ENCODE measurements around the gene TOP2B. TPM values are rescaled to one million over a fixed set of nuclear protein-coding genes. Genes with fewer than 3 reads are reported as not detected.
A peak's percentile ranks its signal among the peaks of the same experiment; 100 is the strongest.

Gene TOP2B
- total and polyA plus RNA-seq, 9 of the 15 experiments (the other 6 are each of a cell fraction or from before 2014, with no cell fraction given) = 45.3 to 186 (median 134) TPM

DNA sequence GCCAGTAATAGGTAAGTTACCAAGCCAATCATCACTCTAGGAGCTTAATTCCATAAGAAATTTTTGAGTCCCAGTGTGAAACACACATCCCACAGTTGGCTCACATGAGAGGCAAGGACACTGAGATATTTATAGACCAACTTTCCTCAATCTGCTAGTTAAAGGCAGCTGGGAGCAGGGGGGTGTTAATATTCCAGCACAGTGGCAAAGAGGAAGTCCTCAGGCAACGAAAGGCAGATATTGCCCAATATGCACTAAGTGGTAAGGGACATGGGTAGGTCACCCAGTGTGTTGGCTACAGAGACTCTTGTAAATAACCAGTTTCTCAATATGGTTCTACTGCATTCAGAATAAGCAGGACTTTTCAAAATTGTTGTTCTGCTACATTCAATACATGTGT is 61.0 kb downstream of the TOP2B start:
- Histone ChIP-seq H3K27ac (ENCODE audit: extremely low read depth, low read depth, low read length) (peak overlapping the region; percentile 51; the same call in 2 of the 3 replicates), H3K36me3 (ENCODE audit: control insufficient read depth, insufficient read depth, low read length) (peaks cover 78% of the 10 kb centered on the region), H3K4me1 (replicated peaks in 1 of 2; ENCODE audit: control insufficient read depth in 2 of 2, insufficient read depth in 2 of 2, low read length in 2 of 2) (peaks cover 0 to 10% of the 10 kb centered on the region in 2 experiments; a peak in 3 of 5 replicates), H3K4me2 (ENCODE audit: insufficient read depth, low read length) (no peak overlapping the region), H3K79me2 (ENCODE audit: control insufficient read depth, insufficient read depth, low read length) (no peaks in the 10 kb centered on the region), H3K9me1 (ENCODE audit: control insufficient read depth, insufficient read depth, low read length) (no peaks in the 10 kb centered on the region), H4K20me1 (replicated peaks; ENCODE audit: control insufficient read depth, insufficient read depth, low read length) (no peaks in the 10 kb centered on the region), H2AFZ (ENCODE audit: low read depth, low read length) (no peak overlapping the region), H3K4me3 (no peak overlapping the region), H3K27me3 (ENCODE audit: control insufficient read depth in 2 of 2, insufficient read depth in 2 of 2, low read length in 2 of 2) (no peaks in the 10 kb centered on the region), H3K9me3 (replicated peaks; ENCODE audit: control insufficient read depth, insufficient read depth, low read depth, low read length) (no peaks in the 10 kb centered on the region), H3K9ac (ENCODE audit: insufficient read depth in 1 of 2, low read depth in 2 of 2, low read length in 2 of 2) (no peak overlapping the region)
- FAIRE-seq (no peak), DNase-seq (ENCODE audit: extremely low read depth in 1 of 4, low spot score in 3 of 4) (peak in 1 of 4 experiments; percentile 13), ATAC-seq (peak; percentile 67)
- intact Hi-C loops (cut with micrococcal nuclease) = no loop called here
- POLR2A ChIA-PET = interaction anchor here (1.0 to 2.2 kb wide), 2 partner anchors 11 to 17 kb away, joined by 3 to 6 read pairs; no protein-coding TSS in a partner anchor
- no TSS peak for BruUV-seq (replicated peaks)
- in situ Hi-C loops (cut with MboI) = no loop called here
- 19% methylated on average over 1 of the region's 1 CpG for WGBS (ENCODE audit: insufficient coverage, low coverage, missing lambda C conversion rate)
- no peak for TF ChIP-seq NR2C2 (CRISPR knock-in tag; IDR thresholded peaks at IDR 0.05)
- TF ChIP-seq NR2C2 (tag; IDR thresholded peaks at IDR 0.05) = peak; percentile 35; the same call in 1 of the 2 replicates
- TF ChIP-seq ZNF445 (CRISPR knock-in tag; IDR thresholded peaks at IDR 0.05; ENCODE audit: low read depth) = no peak
- TF ChIP-seq TBP (optimal IDR thresholded peaks at IDR 0.05; ENCODE audit: low read depth, low read length) = no peak
- TF ChIP-seq, protein P1, sequence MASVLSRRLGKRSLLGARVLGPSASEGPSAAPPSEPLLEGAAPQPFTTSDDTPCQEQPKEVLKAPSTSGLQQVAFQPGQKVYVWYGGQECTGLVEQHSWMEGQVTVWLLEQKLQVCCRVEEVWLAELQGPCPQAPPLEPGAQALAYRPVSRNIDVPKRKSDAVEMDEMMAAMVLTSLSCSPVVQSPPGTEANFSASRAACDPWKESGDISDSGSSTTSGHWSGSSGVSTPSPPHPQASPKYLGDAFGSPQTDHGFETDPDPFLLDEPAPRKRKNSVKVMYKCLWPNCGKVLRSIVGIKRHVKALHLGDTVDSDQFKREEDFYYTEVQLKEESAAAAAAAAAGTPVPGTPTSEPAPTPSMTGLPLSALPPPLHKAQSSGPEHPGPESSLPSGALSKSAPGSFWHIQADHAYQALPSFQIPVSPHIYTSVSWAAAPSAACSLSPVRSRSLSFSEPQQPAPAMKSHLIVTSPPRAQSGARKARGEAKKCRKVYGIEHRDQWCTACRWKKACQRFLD (CRISPR knock-in tag; IDR thresholded peaks at IDR 0.05) = 0 out of 2 replicates have a peak, but pooled peaks have one; percentile 26
- TF ChIP-seq CEBPG (CRISPR knock-in tag; IDR thresholded peaks at IDR 0.05) = peak; percentile 83
- peak; percentile 90 to 98 for TF ChIP-seq CEBPG (tag; conservative IDR thresholded peaks at IDR 0.05 in 1 of 2, IDR thresholded peaks at IDR 0.05 in 1 of 2)
- TF ChIP-seq CEBPB (tag; IDR thresholded peaks at IDR 0.05) = peak; percentile 96
- TF ChIP-seq SPI1 (IDR thresholded peaks at IDR 0.05; ENCODE audit: borderline replicate concordance, low read depth, low read length) = peak; percentile 86
- TF ChIP-seq, protein P2, sequence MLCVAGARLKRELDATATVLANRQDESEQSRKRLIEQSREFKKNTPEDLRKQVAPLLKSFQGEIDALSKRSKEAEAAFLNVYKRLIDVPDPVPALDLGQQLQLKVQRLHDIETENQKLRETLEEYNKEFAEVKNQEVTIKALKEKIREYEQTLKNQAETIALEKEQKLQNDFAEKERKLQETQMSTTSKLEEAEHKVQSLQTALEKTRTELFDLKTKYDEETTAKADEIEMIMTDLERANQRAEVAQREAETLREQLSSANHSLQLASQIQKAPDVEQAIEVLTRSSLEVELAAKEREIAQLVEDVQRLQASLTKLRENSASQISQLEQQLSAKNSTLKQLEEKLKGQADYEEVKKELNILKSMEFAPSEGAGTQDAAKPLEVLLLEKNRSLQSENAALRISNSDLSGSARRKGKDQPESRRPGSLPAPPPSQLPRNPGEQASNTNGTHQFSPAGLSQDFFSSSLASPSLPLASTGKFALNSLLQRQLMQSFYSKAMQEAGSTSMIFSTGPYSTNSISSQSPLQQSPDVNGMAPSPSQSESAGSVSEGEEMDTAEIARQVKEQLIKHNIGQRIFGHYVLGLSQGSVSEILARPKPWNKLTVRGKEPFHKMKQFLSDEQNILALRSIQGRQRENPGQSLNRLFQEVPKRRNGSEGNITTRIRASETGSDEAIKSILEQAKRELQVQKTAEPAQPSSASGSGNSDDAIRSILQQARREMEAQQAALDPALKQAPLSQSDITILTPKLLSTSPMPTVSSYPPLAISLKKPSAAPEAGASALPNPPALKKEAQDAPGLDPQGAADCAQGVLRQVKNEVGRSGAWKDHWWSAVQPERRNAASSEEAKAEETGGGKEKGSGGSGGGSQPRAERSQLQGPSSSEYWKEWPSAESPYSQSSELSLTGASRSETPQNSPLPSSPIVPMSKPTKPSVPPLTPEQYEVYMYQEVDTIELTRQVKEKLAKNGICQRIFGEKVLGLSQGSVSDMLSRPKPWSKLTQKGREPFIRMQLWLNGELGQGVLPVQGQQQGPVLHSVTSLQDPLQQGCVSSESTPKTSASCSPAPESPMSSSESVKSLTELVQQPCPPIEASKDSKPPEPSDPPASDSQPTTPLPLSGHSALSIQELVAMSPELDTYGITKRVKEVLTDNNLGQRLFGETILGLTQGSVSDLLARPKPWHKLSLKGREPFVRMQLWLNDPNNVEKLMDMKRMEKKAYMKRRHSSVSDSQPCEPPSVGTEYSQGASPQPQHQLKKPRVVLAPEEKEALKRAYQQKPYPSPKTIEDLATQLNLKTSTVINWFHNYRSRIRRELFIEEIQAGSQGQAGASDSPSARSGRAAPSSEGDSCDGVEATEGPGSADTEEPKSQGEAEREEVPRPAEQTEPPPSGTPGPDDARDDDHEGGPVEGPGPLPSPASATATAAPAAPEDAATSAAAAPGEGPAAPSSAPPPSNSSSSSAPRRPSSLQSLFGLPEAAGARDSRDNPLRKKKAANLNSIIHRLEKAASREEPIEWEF (CRISPR knock-in tag; IDR thresholded peaks at IDR 0.05) = no peak
- TF ChIP-seq ATF6 (CRISPR knock-in tag; IDR thresholded peaks at IDR 0.05) = 0 out of 2 replicates have a peak, but pooled peaks have one; percentile 58
- CTCF ChIA-PET (ENCODE audit: low intra/inter-chr PET ratio) = no interaction called here
